HG03066 (cell line): ENCODE measurements around the gene ATP6V1D.
A peak's percentile ranks its signal among the peaks of the same experiment; 100 is the strongest.
"Not testable (repeated sequence)": the region's sequence is repeated elsewhere in the genome, so short reads cannot be mapped to it uniquely, and the experiment has no call there.

Source experiments
- ATAC-seq: cut with Tn5 transposase; IDR thresholded peaks from one replicate; pipeline ENCODE4 v1.9.1; 2021; ENCODE audit warnings: low read depth; ENCODE audit not compliant: unreplicated experiment

The ATP6V1D gene

GRCh38 chr14:67359775-67360469 is at the start of gene ATP6V1D, which contains the start of gene EIF2S1:
Gene ATP6V1D (minus strand): TSS chr14:67359804. CDS start chr14:67359698, 106 bp downstream.
Gene EIF2S1 (plus strand): TSS chr14:67360328. CDS start chr14:67364768, 4,440 bp downstream.
- ATAC-seq = peak; percentile 92

- not testable (repeated sequence) for ATAC-seq
Measured at GRCh38 chr14:67408122-67408801, 48.7 kb upstream of the ATP6V1D start.

GRCh38 chr14:67405771-67406170 is 46.2 kb upstream of the ATP6V1D start:
- no peak for ATAC-seq

- ATAC-seq = no peak
Measured at GRCh38 chr14:67400434-67400833, 40.8 kb upstream of the ATP6V1D start.

GRCh38 chr14:67397536-67397935 is 37.9 kb upstream of the ATP6V1D start:
- no peak for ATAC-seq

GRCh38 chr14:67396381-67396970 is 36.9 kb upstream of the ATP6V1D start:
- no peak for ATAC-seq

- no peak for ATAC-seq
Measured at GRCh38 chr14:67395876-67396189, 36.2 kb upstream of the ATP6V1D start.

GRCh38 chr14:67395086-67395875 is 35.7 kb upstream of the ATP6V1D start:
- ATAC-seq = no peak

GRCh38 chr14:67393689-67394088 is 34.1 kb upstream of the ATP6V1D start:
- ATAC-seq = no peak

- ATAC-seq = no peak
Measured at GRCh38 chr14:67392800-67393199, 33.2 kb upstream of the ATP6V1D start.

- no peak for ATAC-seq
Measured at GRCh38 chr14:67392123-67392522, 32.5 kb upstream of the ATP6V1D start.

GRCh38 chr14:67391268-67391667 is 31.7 kb upstream of the ATP6V1D start:
- no peak for ATAC-seq

- no peak for ATAC-seq
Measured at GRCh38 chr14:67389811-67390534, 30.4 kb upstream of the ATP6V1D start.

- ATAC-seq = no peak
Measured at GRCh38 chr14:67389275-67389674, 29.7 kb upstream of the ATP6V1D start.

GRCh38 chr14:67387195-67387594 is 27.6 kb upstream of the ATP6V1D start:
- ATAC-seq = no peak

- no peak for ATAC-seq
Measured at GRCh38 chr14:67385618-67386017, 26.0 kb upstream of the ATP6V1D start.

- ATAC-seq = no peak
Measured at GRCh38 chr14:67385120-67385519, 25.5 kb upstream of the ATP6V1D start.

GRCh38 chr14:67377916-67378315 is 18.3 kb upstream of the ATP6V1D start:
- no peak for ATAC-seq

GRCh38 chr14:67373347-67373746 is 13.7 kb upstream of the ATP6V1D start:
- no peak for ATAC-seq

- no peak for ATAC-seq
Measured at GRCh38 chr14:67372833-67373232, 13.2 kb upstream of the ATP6V1D start.
